Upper lobe of left lung (tissue), 6 donors: ENCODE data around the gene RCOR2. TPM values are rescaled to one million over a fixed set of nuclear protein-coding genes. Genes with fewer than 3 reads are reported as not detected.

Source experiments
- ATAC-seq, 2 donors: fragments of 200-7000 bp; cut with Tn5 transposase; one replicate each; pipeline ENCODE4 v1.9.1; 2022; ENCODE audit warnings: mild to moderate bottlenecking in 2 of 2, moderate library complexity in 2 of 2; ENCODE audit not compliant: low FRiP score in 2 of 2
- DNase-seq, 2 donors: peaks; one replicate each; pipeline ENCODE4 v3.0.0-alpha.2; 2019 to 2020
- H3K27ac ChIP-seq, 4 donors: fragments of 200-600 bp; sonication (generic); one replicate each; pipeline ENCODE4 v1.5.1; 2016 to 2019
- H3K27me3 ChIP-seq, 4 donors: fragments of 200-600 bp; sonication (generic); one replicate each; pipeline ENCODE4 v1.5.1; 2017 to 2019
- H3K36me3 ChIP-seq, 4 donors: fragments of 200-600 bp; sonication (generic); one replicate each; pipeline ENCODE4 v1.5.1; 2016 to 2019
- H3K4me1 ChIP-seq, 4 donors: fragments of 200-600 bp; sonication (generic); one replicate each; pipeline ENCODE4 v1.5.1; 2018 to 2019
- H3K4me3 ChIP-seq, 4 donors: fragments of 200-600 bp; sonication (generic); one replicate each; pipeline ENCODE4 v1.5.1; 2017 to 2019; ENCODE audit warnings: mild to moderate bottlenecking in 2 of 4, moderate library complexity in 1 of 4
- H3K9me3 ChIP-seq, 4 donors: fragments of 200-600 bp; sonication (generic); one replicate each; pipeline ENCODE4 v1.5.1; 2018 to 2019
- EP300 ChIP-seq, 4 donors: sonication (generic); formaldehyde crosslinking; IDR thresholded peaks; one replicate each; pipeline ENCODE4 v1.5.1; 2017; ENCODE audit warnings: antibody characterized with exemption in 4 of 4, control low read depth in 2 of 4
- POLR2A ChIP-seq, 4 donors: fragments of 450-650 bp; IDR thresholded peaks; one replicate each; pipeline ENCODE4 v1.5.1; 2016 to 2017; ENCODE audit warnings: antibody characterized with exemption in 4 of 4, mild to moderate bottlenecking in 2 of 4
- POLR2AphosphoS5 ChIP-seq, 2 donors: sonication (generic); formaldehyde crosslinking; IDR thresholded peaks; one replicate each; pipeline ENCODE4 v1.5.1; 2017; ENCODE audit warnings: antibody characterized with exemption in 2 of 2
- WGBS, 2 donors: methylation state at CpG; one replicate each; pipeline ENCODE4 v1.1.5; 2017 to 2018; 5-methylcytosine and 5-hydroxymethylcytosine counted together
- total RNA-seq, 6 donors: library from RNA; depleted of rRNA in 4 of 6; stranded (reverse); fragments of >200 nt in 4 of 6; gene quantifications; one replicate each; pipeline versions ENCODE4 v1.1.0 to v1.2.1, GENCODE V29; 2016 to 2021
- TF ChIP-seq, protein P1 (sequence below), 6 experiments: fragments of 450-650 bp in 4 of 6; fragments of 200-600 bp in 2 of 6; sonication (generic) in 2 of 6; IDR thresholded peaks; one replicate each; pipeline ENCODE4 v1.5.1; 2016 to 2019; ENCODE audit warnings: antibody characterized with exemption in 6 of 6
- donor health status: DM: no; HTN: no; CAD: no; lungs with moderate emphysema.
- donor health status: DM: no; HTN: yes; CAD: no; lungs with severe emphysema.

Gene RCOR2
- total RNA-seq, 6 donors from 2014 or later: 0.14 to 0.40 TPM; not detected in 4

GRCh38 chr11:63937713-63938478 is 20.9 kb upstream of the RCOR2 start:
- 22 to 25% methylated on average over 30 of the region's 30 CpGs for WGBS, 2 donors
- Histone ChIP-seq H3K9me3 (no peaks in the 10 kb centered on the region), H3K27ac (peak overlapping the region in 3 of 4 donors; percentile 69 to 83 (median 76)), H3K27me3 (no peaks in the 10 kb centered on the region), H3K36me3 (peaks cover 0 to 3% (median 1%) of the 10 kb centered on the region in 4 donors), H3K4me1 (peaks cover 5 to 24% (median 15%) of the 10 kb centered on the region in 4 donors), H3K4me3 (peak overlapping the region; percentile 52 to 81 (median 80))
- ATAC-seq (peak in 1 of 2 donors; percentile 28), DNase-seq (no peak)
- TF ChIP-seq POLR2AphosphoS5 (IDR thresholded peaks at IDR 0.05): no peak
- TF ChIP-seq POLR2A (IDR thresholded peaks at IDR 0.05): no peak
- TF ChIP-seq, protein P1, sequence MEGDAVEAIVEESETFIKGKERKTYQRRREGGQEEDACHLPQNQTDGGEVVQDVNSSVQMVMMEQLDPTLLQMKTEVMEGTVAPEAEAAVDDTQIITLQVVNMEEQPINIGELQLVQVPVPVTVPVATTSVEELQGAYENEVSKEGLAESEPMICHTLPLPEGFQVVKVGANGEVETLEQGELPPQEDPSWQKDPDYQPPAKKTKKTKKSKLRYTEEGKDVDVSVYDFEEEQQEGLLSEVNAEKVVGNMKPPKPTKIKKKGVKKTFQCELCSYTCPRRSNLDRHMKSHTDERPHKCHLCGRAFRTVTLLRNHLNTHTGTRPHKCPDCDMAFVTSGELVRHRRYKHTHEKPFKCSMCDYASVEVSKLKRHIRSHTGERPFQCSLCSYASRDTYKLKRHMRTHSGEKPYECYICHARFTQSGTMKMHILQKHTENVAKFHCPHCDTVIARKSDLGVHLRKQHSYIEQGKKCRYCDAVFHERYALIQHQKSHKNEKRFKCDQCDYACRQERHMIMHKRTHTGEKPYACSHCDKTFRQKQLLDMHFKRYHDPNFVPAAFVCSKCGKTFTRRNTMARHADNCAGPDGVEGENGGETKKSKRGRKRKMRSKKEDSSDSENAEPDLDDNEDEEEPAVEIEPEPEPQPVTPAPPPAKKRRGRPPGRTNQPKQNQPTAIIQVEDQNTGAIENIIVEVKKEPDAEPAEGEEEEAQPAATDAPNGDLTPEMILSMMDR (IDR thresholded peaks at IDR 0.05): no peak
- no peak for TF ChIP-seq EP300 (IDR thresholded peaks at IDR 0.05)

- Histone ChIP-seq H3K27ac (no peak overlapping the region), H3K9me3 (no peaks in the 10 kb centered on the region), H3K4me1 (peaks cover 4 to 8% (median 5%) of the 10 kb centered on the region in 4 donors), H3K27me3 (no peaks in the 10 kb centered on the region), H3K36me3 (no peaks in the 10 kb centered on the region), H3K4me3 (no peak overlapping the region)
- ATAC-seq (no peak), DNase-seq (no peak)
- TF ChIP-seq POLR2A (IDR thresholded peaks at IDR 0.05) (no peak), EP300 (IDR thresholded peaks at IDR 0.05) (no peak), POLR2AphosphoS5 (IDR thresholded peaks at IDR 0.05) (no peak)
- TF ChIP-seq, protein P1 (IDR thresholded peaks at IDR 0.05): no peak
- WGBS, 2 donors: 43 to 87% methylated on average over 1 of the region's 1 CpG
Observed at GRCh38 chr11:63933459-63933858, 16.5 kb upstream of the RCOR2 start.

GRCh38 chr11:63931876-63932275 is 14.9 kb upstream of the RCOR2 start:
- Histone ChIP-seq H3K9me3 (no peaks in the 10 kb centered on the region), H3K36me3 (no peaks in the 10 kb centered on the region), H3K4me1 (no peaks in the 10 kb centered on the region), H3K27ac (no peak overlapping the region), H3K27me3 (no peaks in the 10 kb centered on the region), H3K4me3 (no peak overlapping the region)
- TF ChIP-seq POLR2A (IDR thresholded peaks at IDR 0.05) (no peak), POLR2AphosphoS5 (IDR thresholded peaks at IDR 0.05) (no peak), EP300 (IDR thresholded peaks at IDR 0.05) (no peak)
- TF ChIP-seq, protein P1 (IDR thresholded peaks at IDR 0.05): no peak
- no peak for ATAC-seq
- no peak for DNase-seq
- 79 to 86% methylated on average over 12 of the region's 12 CpGs for WGBS, 2 donors

DNA sequence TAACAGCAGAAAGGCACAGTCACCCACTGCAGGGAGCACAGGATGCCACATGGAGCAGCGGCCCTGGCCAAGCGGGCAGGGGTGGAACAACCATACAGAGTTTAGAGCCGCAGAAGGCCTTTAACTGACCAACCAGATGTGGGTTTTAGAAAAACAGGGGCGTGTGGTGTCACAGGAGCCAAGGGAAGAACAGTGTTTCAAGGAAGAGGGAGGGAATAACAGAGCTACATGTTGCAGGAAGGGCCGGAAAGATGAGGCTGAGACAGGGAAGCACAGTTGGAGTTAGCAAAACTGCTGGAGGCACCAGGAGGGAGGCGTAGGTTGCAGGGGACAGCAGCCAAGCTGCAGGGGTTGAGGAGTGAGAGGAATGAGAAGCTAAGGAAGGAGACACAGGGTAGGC is 14.1 kb upstream of the RCOR2 start:
- H3K9me3 ChIP-seq: no peaks in the 10 kb centered on the region
- H3K4me1 ChIP-seq: no peaks in the 10 kb centered on the region
- ATAC-seq (no peak), DNase-seq (no peak)
- 72 to 82% methylated on average over 6 of the region's 6 CpGs for WGBS, 2 donors
- no peaks in the 10 kb centered on the region for H3K27me3 ChIP-seq
- no peak for TF ChIP-seq POLR2A (IDR thresholded peaks at IDR 0.05)
- no peak for TF ChIP-seq EP300 (IDR thresholded peaks at IDR 0.05)
- TF ChIP-seq, protein P1 (IDR thresholded peaks at IDR 0.05): no peak
- no peak for TF ChIP-seq POLR2AphosphoS5 (IDR thresholded peaks at IDR 0.05)
- H3K36me3 ChIP-seq: no peaks in the 10 kb centered on the region
- H3K4me3 ChIP-seq: no peak overlapping the region
- H3K27ac ChIP-seq: no peak overlapping the region

GRCh38 chr11:63929616-63930015 is 12.7 kb upstream of the RCOR2 start:
- H3K9me3 ChIP-seq: no peaks in the 10 kb centered on the region
- no peak overlapping the region for H3K4me3 ChIP-seq
- H3K27ac ChIP-seq: no peak overlapping the region
- H3K36me3 ChIP-seq: no peaks in the 10 kb centered on the region
- H3K4me1 ChIP-seq: no peaks in the 10 kb centered on the region
- no peak for DNase-seq
- WGBS, 2 donors: 90 to 93% methylated on average over 5 of the region's 5 CpGs
- no peak for ATAC-seq
- H3K27me3 ChIP-seq: no peaks in the 10 kb centered on the region
- TF ChIP-seq POLR2AphosphoS5 (IDR thresholded peaks at IDR 0.05): no peak
- no peak for TF ChIP-seq POLR2A (IDR thresholded peaks at IDR 0.05)
- no peak for TF ChIP-seq EP300 (IDR thresholded peaks at IDR 0.05)
- TF ChIP-seq, protein P1 (IDR thresholded peaks at IDR 0.05): no peak
